Bone marrow (tissue), 2 donors: Measurements from ENCODE around the gene CCDC154.
"Not testable (repeated sequence)": the region's sequence is repeated elsewhere in the genome, so short reads cannot be mapped to it uniquely, and the experiment has no call there.

Experiments
- DNase-seq, 2 donors: peaks; one replicate each; lab custom pipeline; 2025; lab: John Stamatoyannopoulos, UW

Gene CCDC154

GRCh38 chr16:1472974-1473373 lies 28.6 kb upstream of the CCDC154 start:
- DNase-seq = no peak

- no peak for DNase-seq
Observed at GRCh38 chr16:1471569-1472194, 27.3 kb upstream of the CCDC154 start.

- DNase-seq = peak in 1 of 2 donors; percentile 25
Observed at GRCh38 chr16:1470481-1471251, 26.3 kb upstream of the CCDC154 start.

DNA sequence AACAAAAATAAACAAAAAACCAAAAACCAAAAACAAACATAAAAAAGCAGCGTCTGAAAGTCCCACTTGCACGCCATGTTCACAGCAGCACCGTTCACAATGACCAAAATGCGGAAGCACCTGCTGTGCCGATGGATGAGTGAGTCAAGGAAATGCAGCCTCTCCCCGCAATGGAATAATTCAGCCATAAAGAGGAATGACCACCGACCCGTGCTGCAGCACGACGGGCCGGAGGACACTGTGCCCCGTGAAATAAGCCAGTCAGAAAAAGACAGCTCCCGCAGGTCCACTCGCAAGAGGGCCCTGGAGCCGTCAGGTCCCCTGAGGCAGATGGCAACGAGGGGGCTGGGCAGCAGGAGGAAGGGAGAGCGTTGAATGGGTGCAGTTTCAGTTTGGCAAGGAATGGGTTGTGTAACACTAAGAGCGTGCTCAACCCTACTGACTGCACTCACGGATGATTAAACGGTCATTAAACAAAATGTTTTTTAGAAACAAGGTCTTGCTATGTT lies 25.4 kb upstream of the CCDC154 start:
- peak in 1 of 2 donors; percentile 29 for DNase-seq

DNA sequence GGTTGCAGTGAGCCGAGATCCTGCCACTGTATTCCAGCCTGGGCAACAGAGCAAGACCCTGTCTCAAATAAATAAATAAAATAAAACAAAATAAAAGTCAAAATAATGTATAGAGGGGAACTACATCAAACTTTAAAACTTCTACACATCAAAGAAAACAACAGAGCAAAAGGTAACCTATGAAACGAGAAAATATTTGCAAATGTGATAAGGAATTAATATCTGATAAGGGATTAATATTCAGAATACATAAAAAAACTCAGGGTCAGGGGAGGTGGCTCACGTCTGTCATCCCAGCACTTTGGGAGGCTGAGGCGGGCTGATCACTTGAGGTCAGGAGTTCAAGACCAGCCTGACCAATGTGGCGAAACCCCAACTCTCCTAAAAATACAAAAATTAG lies 24.8 kb upstream of the CCDC154 start:
- DNase-seq = not testable (repeated sequence)

DNA sequence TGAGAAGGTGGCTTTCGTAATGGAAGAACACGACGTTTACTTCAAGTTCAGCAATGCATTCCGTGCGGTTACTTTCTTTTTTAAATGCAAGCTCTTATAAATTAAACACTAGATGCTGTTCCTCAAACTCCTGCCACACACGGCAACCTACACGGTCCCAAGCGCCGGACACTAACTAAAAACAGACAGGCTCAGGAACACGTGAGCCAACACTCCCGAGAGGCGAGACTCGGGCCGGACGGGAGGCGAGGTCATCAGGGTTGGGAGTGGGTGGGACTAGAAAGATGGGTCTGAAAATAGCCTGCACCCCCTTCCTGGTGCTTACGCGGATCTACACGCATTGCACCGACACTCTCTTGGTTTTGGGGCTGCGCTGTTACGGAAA lies 24.1 kb upstream of the CCDC154 start:
- DNase-seq = no peak

DNA sequence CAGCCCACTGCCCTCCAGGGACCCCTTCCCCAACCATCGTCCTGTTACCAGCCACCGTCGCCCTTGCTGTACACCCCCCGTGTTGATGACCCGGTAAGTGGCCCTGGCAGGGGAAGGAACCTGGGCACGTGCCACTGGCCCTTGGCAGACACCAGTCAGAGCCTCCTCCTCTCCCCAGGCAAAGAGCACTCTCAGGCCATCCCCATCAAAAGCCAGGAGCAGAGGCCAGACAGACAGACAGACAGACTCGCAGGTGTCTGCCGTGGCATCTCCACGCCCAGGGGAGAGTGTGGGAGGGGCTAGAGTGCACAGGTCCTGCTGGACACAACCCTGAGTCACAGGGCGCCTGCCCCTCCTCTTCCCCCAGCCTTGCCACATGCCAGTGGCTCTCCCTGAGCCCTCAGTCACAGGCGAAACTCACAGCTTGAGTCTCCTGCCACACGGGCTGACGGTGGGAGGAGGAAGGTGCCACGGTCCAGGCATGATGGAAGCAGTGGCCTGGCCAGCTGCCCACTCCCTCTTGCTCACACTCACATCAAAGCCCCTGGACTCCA lies 22.7 kb upstream of the CCDC154 start:
- DNase-seq = no peak

- DNase-seq = no peak
Observed at GRCh38 chr16:1466054-1466453, 21.7 kb upstream of the CCDC154 start.

DNA sequence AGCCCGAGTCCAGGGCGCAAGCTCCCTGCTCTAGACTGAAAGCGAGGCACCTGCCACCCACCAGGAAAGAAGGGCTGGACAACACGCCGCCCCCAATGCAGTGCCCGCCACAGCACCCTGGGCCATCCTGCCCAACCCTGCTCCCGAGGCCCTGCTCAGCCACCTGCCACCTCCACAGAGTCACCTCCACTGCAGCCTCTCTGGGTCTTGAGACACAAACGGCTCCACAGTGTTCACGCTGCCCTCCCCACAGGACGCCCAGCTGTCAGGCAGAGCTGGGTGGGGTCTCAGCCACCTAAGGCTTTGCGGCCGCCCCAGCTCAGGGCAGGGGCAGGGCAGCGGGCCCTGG lies 21.2 kb upstream of the CCDC154 start:
- DNase-seq = no peak

GRCh38 chr16:1464894-1465566 lies 20.7 kb upstream of the CCDC154 start:
- DNase-seq = no peak

- no peak for DNase-seq
Observed at GRCh38 chr16:1464196-1464893, 20.0 kb upstream of the CCDC154 start.

DNA sequence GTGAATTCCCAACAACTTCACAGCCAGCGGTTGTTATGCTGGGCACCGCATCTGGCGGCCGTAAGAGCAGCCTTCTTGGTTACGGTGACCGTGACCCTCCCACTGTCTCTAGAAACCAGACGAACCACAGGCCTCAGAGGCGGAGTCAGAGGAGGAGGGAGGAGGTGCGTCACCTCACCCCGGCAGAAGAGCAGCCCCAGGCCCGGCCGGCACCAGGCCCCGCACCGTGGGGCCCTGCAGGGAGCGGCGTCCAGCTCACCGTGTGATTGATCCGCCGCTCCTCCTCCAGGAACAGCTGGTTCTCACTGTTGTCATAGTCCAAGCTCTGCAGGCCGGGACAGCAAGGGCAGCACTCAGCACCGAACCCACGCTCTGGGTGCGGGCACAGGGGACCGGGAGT lies 16.8 kb upstream of the CCDC154 start:
- DNase-seq = no peak

DNA sequence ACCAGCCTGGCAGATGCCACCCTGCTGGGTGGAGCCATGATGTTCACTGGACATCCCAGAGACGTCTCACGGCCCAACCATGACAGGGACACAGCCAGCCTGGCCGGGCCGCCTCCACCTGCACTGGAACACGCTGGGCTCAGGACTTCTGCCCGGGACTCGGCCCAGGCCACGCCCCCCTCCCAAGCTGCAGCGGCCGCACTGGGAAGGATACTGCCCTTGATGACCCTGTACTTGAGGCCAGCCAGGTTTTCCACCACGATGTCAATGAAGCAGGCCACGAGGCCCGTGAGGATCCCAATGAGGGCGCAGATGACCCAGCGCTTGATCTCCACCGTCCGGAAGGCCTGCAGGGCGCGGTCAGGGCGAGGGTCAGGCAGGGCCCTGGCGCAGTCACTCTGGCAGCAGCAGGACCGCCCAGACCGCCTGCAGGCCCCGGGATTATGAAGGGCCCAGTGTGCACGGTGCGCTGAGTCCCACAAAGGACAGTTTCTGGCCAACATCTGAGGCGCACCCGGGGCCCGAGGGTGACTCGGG lies 16.3 kb upstream of the CCDC154 start:
- no peak for DNase-seq

DNA sequence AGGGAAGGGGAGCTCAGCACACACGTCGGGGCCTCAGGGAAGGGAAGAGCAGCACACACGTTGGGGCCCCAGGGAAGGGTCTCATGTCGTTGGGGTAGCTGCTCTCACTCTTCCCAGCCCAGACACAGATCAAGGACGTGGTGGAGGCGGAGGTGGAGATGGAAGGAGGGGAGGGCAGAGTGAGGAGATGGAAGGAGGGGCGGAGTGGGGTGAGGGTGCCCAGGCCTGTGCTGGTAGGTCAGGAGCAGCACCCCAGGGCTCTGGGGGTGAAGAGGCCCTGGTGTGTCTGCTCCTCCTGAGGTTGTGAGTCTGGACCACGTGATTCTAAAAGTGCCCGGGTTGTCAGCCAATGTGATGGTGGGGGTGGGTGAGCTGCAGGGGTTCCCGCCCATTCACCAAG lies 15.6 kb upstream of the CCDC154 start:
- no peak for DNase-seq

DNA sequence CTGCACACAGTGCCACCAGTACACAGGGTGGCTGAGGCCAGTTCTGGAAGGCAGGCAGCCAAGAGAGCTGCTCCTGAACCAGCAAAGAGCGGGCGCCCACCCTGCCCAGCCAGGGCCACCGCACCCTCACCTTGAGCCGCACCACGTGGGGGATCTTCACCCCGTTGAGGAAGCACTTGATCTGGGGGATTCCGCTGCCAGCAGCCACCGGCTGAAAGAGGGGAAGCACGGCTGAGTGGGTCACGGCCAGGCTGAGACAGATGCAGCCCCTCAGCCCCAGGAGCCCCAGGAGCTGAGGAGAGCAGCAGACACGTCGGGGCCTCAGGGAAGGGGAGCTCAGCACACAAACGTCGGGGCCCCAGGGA lies 14.6 kb upstream of the CCDC154 start:
- no peak for DNase-seq

GRCh38 chr16:1458336-1458976 lies 14.1 kb upstream of the CCDC154 start:
- no peak for DNase-seq

DNA sequence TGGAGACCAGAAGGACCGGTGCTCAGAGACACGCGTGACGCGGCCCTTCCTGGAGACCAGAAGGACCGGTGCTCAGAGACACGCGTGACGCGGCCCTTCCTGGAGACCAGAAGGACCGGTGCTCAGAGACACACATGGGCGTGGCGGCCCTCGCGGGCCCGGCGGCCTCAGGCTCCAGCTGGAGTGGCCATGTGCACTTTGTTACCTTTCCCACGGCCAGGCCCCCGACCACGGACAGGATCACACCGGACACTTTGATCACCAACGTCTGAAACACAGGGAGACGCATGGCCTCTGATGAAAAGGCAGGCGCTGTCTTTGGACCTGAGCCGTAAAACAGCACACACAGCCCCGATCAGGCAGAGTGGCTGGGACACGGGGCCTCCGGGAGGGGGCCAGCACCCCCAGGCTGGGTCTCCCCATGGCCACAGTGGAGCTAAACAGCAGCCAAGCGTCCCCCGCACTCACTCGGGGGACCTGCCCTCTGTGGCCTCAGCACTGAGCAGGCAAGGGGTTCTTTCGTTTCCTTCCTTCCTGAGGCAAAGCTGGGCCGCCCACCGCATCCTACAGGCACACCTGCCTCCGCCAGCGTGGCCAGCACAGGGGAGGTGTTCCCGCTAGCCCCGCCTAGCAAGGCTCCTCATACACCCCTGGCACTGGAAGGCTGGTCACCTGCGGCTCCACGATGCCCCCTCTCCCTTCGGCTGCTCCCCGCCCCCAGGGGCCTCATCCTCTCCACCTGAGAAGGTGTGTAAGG lies 13.3 kb upstream of the CCDC154 start:
- no peak for DNase-seq

- no peak for DNase-seq
Observed at GRCh38 chr16:1456951-1457350, 12.6 kb upstream of the CCDC154 start.

GRCh38 chr16:1455190-1456171 lies 11.1 kb upstream of the CCDC154 start:
- no peak for DNase-seq

- DNase-seq = no peak
Observed at GRCh38 chr16:1454561-1454960, 10.2 kb upstream of the CCDC154 start.
